ENCODE data around the gene SEMA3F.

Gene SEMA3F

GRCh38 chr3:50125541-50126286, 29.4 kb upstream of the SEMA3F start:
- no peak for TF ChIP-seq CTCF (IDR thresholded peaks at IDR 0.05; ENCODE audit: borderline replicate concordance, insufficient read depth, low read depth, low read length)
- no peak overlapping the region for H3K4me3 ChIP-seq (ENCODE audit: low read depth, low read length)

DNA sequence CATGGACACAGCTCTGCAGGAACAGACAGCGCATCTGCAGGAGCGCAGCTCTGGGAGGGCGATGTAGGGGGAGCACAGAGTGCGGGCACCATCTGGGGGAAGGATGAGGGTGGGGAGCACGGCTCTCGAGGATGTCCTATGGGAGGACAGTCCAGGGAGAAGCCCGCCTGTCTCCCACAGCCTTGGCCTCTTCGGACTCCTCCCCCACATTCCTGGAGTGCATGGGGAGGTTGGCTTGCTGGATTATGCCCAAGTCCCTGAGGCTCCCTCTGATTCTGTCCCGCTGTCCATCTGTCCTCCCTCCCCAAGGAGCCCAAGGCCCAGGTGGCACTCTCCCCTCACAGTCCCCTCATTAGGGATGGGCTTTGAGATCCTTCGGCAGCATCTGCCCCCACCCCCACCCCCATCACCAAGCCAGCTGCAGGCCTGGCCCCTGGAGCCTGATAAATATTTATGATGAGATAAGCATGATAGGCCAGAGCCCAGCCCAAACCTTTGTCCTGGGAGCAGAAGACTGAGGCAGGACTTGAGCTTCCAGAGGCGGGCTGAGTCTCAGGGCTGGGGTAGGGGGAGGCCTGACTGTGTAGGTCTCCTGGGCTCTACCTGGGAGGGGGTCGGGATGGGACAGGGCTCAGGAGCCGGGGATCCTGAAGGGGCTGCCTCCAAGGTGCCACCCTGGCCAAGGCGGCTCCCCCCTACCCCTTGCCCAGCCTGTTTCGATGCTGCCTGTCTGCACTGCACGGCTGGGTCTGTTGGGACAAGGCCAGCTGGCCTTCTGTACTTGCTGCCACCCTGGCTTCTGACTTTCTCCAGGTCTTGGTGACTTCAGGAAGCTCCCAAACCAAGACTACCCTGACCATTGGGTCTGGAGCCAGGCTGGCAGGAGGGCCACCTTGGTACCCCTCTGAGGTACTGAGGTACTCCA, 28.6 kb upstream of the SEMA3F start:
- no peak for TF ChIP-seq CTCF (IDR thresholded peaks at IDR 0.05; ENCODE audit: borderline replicate concordance, insufficient read depth, low read depth, low read length)
- no peak overlapping the region for H3K4me3 ChIP-seq (ENCODE audit: low read depth, low read length)

DNA sequence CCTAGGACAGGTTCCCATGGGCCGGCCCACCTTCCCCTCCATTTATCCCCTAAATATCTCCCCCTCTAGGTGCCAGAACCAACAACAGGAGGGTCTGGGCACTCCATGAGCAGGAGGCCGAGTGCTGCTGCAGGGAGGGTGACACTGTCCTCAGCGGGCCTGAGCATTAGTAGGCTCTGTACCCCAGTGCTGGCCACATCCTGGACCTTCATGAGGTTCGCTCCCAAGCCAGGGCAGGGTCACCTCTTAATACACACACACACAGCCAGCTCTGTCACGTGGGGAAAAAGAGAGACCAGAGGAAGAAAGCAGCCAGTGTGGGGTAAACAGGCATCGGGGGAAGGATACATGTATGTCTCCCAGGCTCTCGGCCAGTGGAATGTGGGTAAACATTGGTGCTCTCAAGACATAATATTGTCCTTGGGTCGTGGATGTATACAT, 27.9 kb upstream of the SEMA3F start:
- no peak for TF ChIP-seq CTCF (IDR thresholded peaks at IDR 0.05; ENCODE audit: borderline replicate concordance, insufficient read depth, low read depth, low read length)
- H3K4me3 ChIP-seq (ENCODE audit: low read depth, low read length) = no peak overlapping the region

DNA sequence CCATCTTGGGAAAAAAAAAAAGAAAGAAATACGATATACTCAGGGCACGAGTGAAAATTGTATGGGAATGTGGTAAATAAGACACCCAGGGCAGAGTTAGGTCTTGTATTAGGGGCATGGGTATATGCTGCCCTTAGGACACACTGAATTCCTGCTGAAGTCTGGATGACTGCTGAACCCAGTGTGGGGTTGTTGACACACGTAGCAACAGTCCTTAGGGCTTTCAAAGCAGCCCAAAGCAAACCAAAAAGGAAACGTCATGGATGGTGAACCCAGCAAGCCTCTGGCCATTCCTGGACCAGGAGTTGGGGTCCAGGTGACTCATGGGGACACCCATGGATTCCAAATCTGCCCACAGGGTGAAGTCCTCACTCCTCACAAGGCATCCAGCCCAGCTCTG, 27.1 kb upstream of the SEMA3F start:
- no peak overlapping the region for H3K4me3 ChIP-seq (ENCODE audit: low read depth, low read length)
- TF ChIP-seq CTCF (IDR thresholded peaks at IDR 0.05; ENCODE audit: borderline replicate concordance, insufficient read depth, low read depth, low read length) = no peak

GRCh38 chr3:50130436-50130835, 24.7 kb upstream of the SEMA3F start:
- no peak overlapping the region for H3K4me3 ChIP-seq (ENCODE audit: low read depth, low read length)

More at GRCh38 chr3:50130436-50130835, 24.7 kb upstream of the SEMA3F start:
- TF ChIP-seq CTCF (IDR thresholded peaks at IDR 0.05; ENCODE audit: borderline replicate concordance, insufficient read depth, low read depth, low read length) = no peak

Measured in GM12875 (cell line).